HepG2 (cell line): ENCODE measurements around the gene PIGO. TPM values are rescaled to one million over a fixed set of nuclear protein-coding genes. Genes with fewer than 3 reads are reported as not detected.
A peak's percentile ranks its signal among the peaks of the same experiment; 100 is the strongest.

Experiments used
- MXI1 ChIP-seq: IDR thresholded peaks from 3 replicates; pipeline ENCODE4 v1.6.1; 2012; ENCODE audit warnings: low read depth, low read length, inconsistent platforms, borderline replicate concordance
- NR2F1 ChIP-seq, 2 experiments: fragments of 450-650 bp in 1 of 2; formaldehyde crosslinking in 1 of 2; IDR thresholded peaks; 2 replicates each; pipeline versions ENCODE4 v1.5.0 to v1.6.1; 2016 to 2020; ENCODE audit warnings: mild to moderate bottlenecking in 1 of 2, missing compliant biosample characterization in 1 of 2, missing genetic modification reagents in 1 of 2, moderate library complexity in 1 of 2
- ONECUT2 ChIP-seq: sonication (generic); formaldehyde crosslinking; IDR thresholded peaks from 2 replicates; pipeline ENCODE4 v1.4.0; 2020; ENCODE audit warnings: missing genetic modification reagents
- POLR2G ChIP-seq: fragments of 200-400 bp; formaldehyde crosslinking; IDR thresholded peaks from 2 replicates; pipeline ENCODE4 v1.6.1; 2018; ENCODE audit warnings: mild to moderate bottlenecking, low read depth, low read length, moderate library complexity
- SALL1 ChIP-seq: sonication (generic); formaldehyde crosslinking; IDR thresholded peaks from 2 replicates; pipeline ENCODE4 v1.8.0; 2022; ENCODE audit warnings: mild to moderate bottlenecking, missing genetic modification reagents
- SP2 ChIP-seq: sonication (generic); formaldehyde crosslinking; IDR thresholded peaks from 2 replicates; pipeline ENCODE4 v1.5.1; 2020; ENCODE audit warnings: mild to moderate bottlenecking, missing genetic modification reagents
- XRCC5 ChIP-seq: fragments of 200-400 bp; formaldehyde crosslinking; optimal IDR thresholded peaks from 2 replicates; pipeline ENCODE3; 2017; ENCODE audit warnings: mild to moderate bottlenecking, low read length
- YY1 ChIP-seq: IDR thresholded peaks from 2 replicates; pipeline ENCODE4 v1.6.1; 2011; ENCODE audit warnings: low read length, low read depth, moderate library complexity, mild to moderate bottlenecking; ENCODE audit not compliant: insufficient read depth, insufficient replicate concordance
- ZNF775 ChIP-seq: sonication (generic); formaldehyde crosslinking; IDR thresholded peaks from 2 replicates; pipeline ENCODE4 v1.4.0; 2020; ENCODE audit warnings: missing genetic modification reagents, mild to moderate bottlenecking, moderate library complexity, borderline replicate concordance
- polyA plus RNA-seq, 8 experiments: library from polyadenylated mRNA; depleted of rRNA in 3 of 8; stranded (reverse) in 7 of 8; unstranded in 1 of 8; fragments of >200 nt; fragmentation: Illumina TruSeq in 4 of 8; extraction: Trizol in 4 of 8; gene quantifications; 2 replicates each; pipeline versions ENCODE4 v1.2.1 to v1.2.3, GENCODE V29; 2011 to 2016; ENCODE audit warnings: low read depth in 4 of 8, missing spikeins in 1 of 8, mixed read lengths in 1 of 8; ENCODE audit not compliant: insufficient read depth in 1 of 8
- total RNA-seq, 5 experiments: library from RNA; depleted of rRNA; stranded (reverse); fragments of >200 nt; fragmentation: Illumina TruSeq; extraction: Trizol; gene quantifications; 2 replicates each; pipeline ENCODE4 v1.2.3, GENCODE V29; 2016; ENCODE audit warnings: low read depth in 1 of 5
- TF ChIP-seq, protein P1 (sequence below): sonication (generic); formaldehyde crosslinking; conservative IDR thresholded peaks from 2 replicates; pipeline ENCODE4 v1.4.0; 2020; ENCODE audit warnings: mild to moderate bottlenecking, missing genetic modification reagents, moderate library complexity
- TF ChIP-seq, protein P2 (sequence below): sonication (generic); formaldehyde crosslinking; IDR thresholded peaks from 2 replicates; pipeline ENCODE4 v1.4.0; 2020; ENCODE audit warnings: missing genetic modification reagents
- TF ChIP-seq, protein P3 (sequence below): sonication (generic); formaldehyde crosslinking; IDR thresholded peaks from 2 replicates; pipeline ENCODE4 v1.4.0; 2020; ENCODE audit warnings: missing genetic modification reagents
- TF ChIP-seq, protein P4 (sequence below), 2 experiments: sonication (generic) in 1 of 2; formaldehyde crosslinking in 1 of 2; IDR thresholded peaks; 2 replicates each; pipeline versions ENCODE4 v1.4.0 to v1.6.1; 2016 to 2020; ENCODE audit warnings: borderline replicate concordance in 1 of 2, low read depth in 1 of 2, mild to moderate bottlenecking in 1 of 2, missing genetic modification reagents in 1 of 2
- TF ChIP-seq, protein P5 (sequence below): sonication (generic); formaldehyde crosslinking; IDR thresholded peaks from 2 replicates; pipeline ENCODE4 v1.8.1; 2023; ENCODE audit warnings: missing genetic modification reagents, mild to moderate bottlenecking, borderline replicate concordance

PIGO gene
- total and polyA plus RNA-seq, 2 of the 13 experiments (the other 11 are each of a cell fraction or from before 2014, with no cell fraction given) = 20.5 to 26.2 TPM

DNA sequence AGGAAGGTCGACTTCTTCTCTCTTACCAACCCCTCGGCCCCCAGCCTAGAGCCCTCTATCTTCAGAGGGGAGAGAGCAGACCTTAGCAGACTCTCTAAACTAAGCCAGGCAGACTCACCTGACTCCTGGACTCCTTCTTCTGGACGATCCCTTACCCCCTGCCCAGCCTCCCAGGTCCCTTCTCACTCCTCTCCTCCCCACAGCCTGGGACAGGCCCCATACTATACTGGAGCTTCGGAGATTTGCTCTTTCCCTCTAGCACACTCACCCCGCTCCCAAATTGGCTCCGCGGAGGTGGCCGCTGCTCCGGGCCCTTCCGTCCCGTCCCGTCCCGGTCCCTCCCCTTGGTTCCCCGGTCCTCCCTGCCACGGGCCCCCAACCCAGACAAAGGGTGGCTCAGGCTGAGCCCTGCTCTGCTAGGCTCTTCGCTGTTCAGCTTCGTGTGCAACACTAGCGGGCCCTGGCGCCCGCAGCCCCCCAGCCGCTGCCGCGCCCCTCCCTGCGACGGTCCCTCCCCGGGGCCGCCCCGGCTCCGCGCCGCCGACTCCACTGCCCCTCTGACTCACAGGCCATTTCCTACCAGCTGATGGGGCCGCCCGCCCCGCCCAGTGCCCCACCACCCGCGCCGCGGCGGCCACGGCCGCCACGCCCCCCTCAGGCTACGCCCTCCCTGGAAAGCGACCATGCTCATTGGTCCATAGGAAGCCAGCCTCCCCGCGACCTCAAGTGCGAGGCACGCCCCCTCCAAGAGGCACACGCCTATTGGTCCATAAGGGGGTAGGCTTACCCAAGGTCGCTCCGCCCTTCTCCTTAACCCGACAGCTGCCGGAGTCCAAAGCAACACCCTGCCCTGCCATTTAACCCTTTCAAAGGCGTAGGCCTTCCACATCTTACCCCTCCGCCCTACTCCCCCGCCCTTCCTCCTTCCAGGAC is 14.9 kb upstream of the PIGO start (continued):
- TF ChIP-seq SALL1 (CRISPR knock-in tag) (peak; percentile 23; the same call in 1 of the 2 replicates), ZNF775 (CRISPR knock-in tag) (no peak), ONECUT2 (CRISPR knock-in tag) (no peak), XRCC5 (peak; percentile 86), POLR2G (peak; percentile 46; the same call in 1 of the 2 replicates), MXI1 (peak; percentile 68; the same call in 1 of the 3 replicates), YY1 (peak; percentile 29), NR2F1 (CRISPR knock-in tag; IDR thresholded peaks at IDR 0.05) (no peak), SP2 (CRISPR knock-in tag) (peak; percentile 78)
- TF ChIP-seq, protein P1, sequence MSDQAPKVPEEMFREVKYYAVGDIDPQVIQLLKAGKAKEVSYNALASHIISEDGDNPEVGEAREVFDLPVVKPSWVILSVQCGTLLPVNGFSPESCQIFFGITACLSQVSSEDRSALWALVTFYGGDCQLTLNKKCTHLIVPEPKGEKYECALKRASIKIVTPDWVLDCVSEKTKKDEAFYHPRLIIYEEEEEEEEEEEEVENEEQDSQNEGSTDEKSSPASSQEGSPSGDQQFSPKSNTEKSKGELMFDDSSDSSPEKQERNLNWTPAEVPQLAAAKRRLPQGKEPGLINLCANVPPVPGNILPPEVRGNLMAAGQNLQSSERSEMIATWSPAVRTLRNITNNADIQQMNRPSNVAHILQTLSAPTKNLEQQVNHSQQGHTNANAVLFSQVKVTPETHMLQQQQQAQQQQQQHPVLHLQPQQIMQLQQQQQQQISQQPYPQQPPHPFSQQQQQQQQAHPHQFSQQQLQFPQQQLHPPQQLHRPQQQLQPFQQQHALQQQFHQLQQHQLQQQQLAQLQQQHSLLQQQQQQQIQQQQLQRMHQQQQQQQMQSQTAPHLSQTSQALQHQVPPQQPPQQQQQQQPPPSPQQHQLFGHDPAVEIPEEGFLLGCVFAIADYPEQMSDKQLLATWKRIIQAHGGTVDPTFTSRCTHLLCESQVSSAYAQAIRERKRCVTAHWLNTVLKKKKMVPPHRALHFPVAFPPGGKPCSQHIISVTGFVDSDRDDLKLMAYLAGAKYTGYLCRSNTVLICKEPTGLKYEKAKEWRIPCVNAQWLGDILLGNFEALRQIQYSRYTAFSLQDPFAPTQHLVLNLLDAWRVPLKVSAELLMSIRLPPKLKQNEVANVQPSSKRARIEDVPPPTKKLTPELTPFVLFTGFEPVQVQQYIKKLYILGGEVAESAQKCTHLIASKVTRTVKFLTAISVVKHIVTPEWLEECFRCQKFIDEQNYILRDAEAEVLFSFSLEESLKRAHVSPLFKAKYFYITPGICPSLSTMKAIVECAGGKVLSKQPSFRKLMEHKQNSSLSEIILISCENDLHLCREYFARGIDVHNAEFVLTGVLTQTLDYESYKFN (CRISPR knock-in tag) = no peak
- TF ChIP-seq, protein P2, sequence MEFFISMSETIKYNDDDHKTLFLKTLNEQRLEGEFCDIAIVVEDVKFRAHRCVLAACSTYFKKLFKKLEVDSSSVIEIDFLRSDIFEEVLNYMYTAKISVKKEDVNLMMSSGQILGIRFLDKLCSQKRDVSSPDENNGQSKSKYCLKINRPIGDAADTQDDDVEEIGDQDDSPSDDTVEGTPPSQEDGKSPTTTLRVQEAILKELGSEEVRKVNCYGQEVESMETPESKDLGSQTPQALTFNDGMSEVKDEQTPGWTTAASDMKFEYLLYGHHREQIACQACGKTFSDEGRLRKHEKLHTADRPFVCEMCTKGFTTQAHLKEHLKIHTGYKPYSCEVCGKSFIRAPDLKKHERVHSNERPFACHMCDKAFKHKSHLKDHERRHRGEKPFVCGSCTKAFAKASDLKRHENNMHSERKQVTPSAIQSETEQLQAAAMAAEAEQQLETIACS (CRISPR knock-in tag) = no peak
- TF ChIP-seq, protein P3, sequence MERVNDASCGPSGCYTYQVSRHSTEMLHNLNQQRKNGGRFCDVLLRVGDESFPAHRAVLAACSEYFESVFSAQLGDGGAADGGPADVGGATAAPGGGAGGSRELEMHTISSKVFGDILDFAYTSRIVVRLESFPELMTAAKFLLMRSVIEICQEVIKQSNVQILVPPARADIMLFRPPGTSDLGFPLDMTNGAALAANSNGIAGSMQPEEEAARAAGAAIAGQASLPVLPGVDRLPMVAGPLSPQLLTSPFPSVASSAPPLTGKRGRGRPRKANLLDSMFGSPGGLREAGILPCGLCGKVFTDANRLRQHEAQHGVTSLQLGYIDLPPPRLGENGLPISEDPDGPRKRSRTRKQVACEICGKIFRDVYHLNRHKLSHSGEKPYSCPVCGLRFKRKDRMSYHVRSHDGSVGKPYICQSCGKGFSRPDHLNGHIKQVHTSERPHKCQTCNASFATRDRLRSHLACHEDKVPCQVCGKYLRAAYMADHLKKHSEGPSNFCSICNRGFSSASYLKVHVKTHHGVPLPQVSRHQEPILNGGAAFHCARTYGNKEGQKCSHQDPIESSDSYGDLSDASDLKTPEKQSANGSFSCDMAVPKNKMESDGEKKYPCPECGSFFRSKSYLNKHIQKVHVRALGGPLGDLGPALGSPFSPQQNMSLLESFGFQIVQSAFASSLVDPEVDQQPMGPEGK (CRISPR knock-in tag) = peak; percentile 86
- TF ChIP-seq, protein P4, sequence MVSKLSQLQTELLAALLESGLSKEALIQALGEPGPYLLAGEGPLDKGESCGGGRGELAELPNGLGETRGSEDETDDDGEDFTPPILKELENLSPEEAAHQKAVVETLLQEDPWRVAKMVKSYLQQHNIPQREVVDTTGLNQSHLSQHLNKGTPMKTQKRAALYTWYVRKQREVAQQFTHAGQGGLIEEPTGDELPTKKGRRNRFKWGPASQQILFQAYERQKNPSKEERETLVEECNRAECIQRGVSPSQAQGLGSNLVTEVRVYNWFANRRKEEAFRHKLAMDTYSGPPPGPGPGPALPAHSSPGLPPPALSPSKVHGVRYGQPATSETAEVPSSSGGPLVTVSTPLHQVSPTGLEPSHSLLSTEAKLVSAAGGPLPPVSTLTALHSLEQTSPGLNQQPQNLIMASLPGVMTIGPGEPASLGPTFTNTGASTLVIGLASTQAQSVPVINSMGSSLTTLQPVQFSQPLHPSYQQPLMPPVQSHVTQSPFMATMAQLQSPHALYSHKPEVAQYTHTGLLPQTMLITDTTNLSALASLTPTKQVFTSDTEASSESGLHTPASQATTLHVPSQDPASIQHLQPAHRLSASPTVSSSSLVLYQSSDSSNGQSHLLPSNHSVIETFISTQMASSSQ (IDR thresholded peaks at IDR 0.05; ENCODE audit: low read depth) = no peak
- TF ChIP-seq, protein P4 (CRISPR knock-in tag; IDR thresholded peaks at IDR 0.05; ENCODE audit: borderline replicate concordance) = no peak
- TF ChIP-seq, protein P5, sequence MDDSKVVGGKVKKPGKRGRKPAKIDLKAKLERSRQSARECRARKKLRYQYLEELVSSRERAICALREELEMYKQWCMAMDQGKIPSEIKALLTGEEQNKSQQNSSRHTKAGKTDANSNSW (CRISPR knock-in tag) = no peak
